Breast epithelium (tissue), 3 donors: ENCODE data around the gene EPN2.

Source experiments
- CTCF ChIP-seq, 3 donors: fragments of 450-650 bp; IDR thresholded peaks; one replicate each; pipeline ENCODE4 v1.5.1; 2016 to 2017; ENCODE audit warnings: antibody characterized with exemption in 3 of 3, mild to moderate bottlenecking in 3 of 3, moderate library complexity in 3 of 3
- POLR2A ChIP-seq: fragments of 450-650 bp; IDR thresholded peaks from one replicate; pipeline ENCODE4 v1.6.1; 2016; ENCODE audit warnings: antibody characterized with exemption, mild to moderate bottlenecking, moderate library complexity

- TF ChIP-seq CTCF (IDR thresholded peaks at IDR 0.05) (no peak), POLR2A (no peak)
Observed at GRCh38 chr17:19384723-19385391, 147.7 kb downstream of the EPN2 start.
